GM23338 (cell line): ENCODE results near the gene SLC38A9.

Experiments
- CREB1 ChIP-seq: fragments of 250-450 bp; sonication (Bioruptor Pico); IDR thresholded peaks from 2 replicates; pipeline ENCODE4 v1.5.0; 2020; ENCODE audit warnings: low read depth, mild to moderate bottlenecking, moderate library complexity
- CTCF ChIP-seq, 2 experiments: fragments of 200-600 bp in 1 of 2; sonication (generic) in 1 of 2; conservative IDR thresholded peaks; 2 replicates each; pipeline versions ENCODE4 v1.5.1 to v1.6.1; 2016 to 2017; ENCODE audit warnings: antibody characterized with exemption in 2 of 2, low read depth in 2 of 2, mild to moderate bottlenecking in 2 of 2, moderate library complexity in 1 of 2
- EZH2 ChIP-seq: fragments of 200-600 bp; sonication (generic); IDR thresholded peaks from one replicate; pipeline ENCODE4 v1.8.0; 2017; ENCODE audit warnings: antibody characterized with exemption, mild to moderate bottlenecking, low read depth; ENCODE audit not compliant: unreplicated experiment
- EZH2phosphoT487 ChIP-seq: fragments of 200-600 bp; sonication (generic); IDR thresholded peaks from one replicate; pipeline ENCODE4 v1.8.1; 2018; ENCODE audit warnings: antibody characterized with exemption; ENCODE audit not compliant: unreplicated experiment
- NANOG ChIP-seq: IDR thresholded peaks from 2 replicates; pipeline ENCODE4 v1.6.1; 2016; ENCODE audit warnings: antibody characterized with exemption, borderline replicate concordance
- POLR2AphosphoS5 ChIP-seq: IDR thresholded peaks from 2 replicates; pipeline ENCODE4 v1.6.1; 2016; ENCODE audit warnings: antibody characterized with exemption, low read depth
- REST ChIP-seq: IDR thresholded peaks from one replicate; pipeline ENCODE4 v1.6.1; 2018; ENCODE audit warnings: antibody characterized with exemption; ENCODE audit not compliant: unreplicated experiment
- STAT1 ChIP-seq: IDR thresholded peaks from one replicate; pipeline ENCODE4 v1.6.1; 2016; ENCODE audit warnings: antibody characterized with exemption; ENCODE audit not compliant: unreplicated experiment
- ZNF114 ChIP-seq: fragments of 250-450 bp; sonication (Bioruptor Pico); IDR thresholded peaks from 2 replicates; pipeline ENCODE4 v1.5.0; 2020; ENCODE audit warnings: mild to moderate bottlenecking, moderate library complexity
- ZNF331 ChIP-seq: fragments of 250-450 bp; sonication (Bioruptor Pico); IDR thresholded peaks from 2 replicates; pipeline ENCODE4 v1.5.0; 2020; ENCODE audit warnings: low read depth, mild to moderate bottlenecking, moderate library complexity

- no peak for TF ChIP-seq CTCF (conservative IDR thresholded peaks at IDR 0.05; ENCODE audit: low read depth in 2 of 2)
- TF ChIP-seq CREB1 (CRISPR knock-in tag), result no peak
- no peak for TF ChIP-seq POLR2AphosphoS5
- no peak for TF ChIP-seq REST
- no peak for TF ChIP-seq EZH2phosphoT487
- no peak for TF ChIP-seq EZH2
- no peak for TF ChIP-seq STAT1
- no peak for TF ChIP-seq ZNF331
- TF ChIP-seq NANOG, result no peak
- TF ChIP-seq ZNF114, result no peak
These were observed 117.5 kb downstream of the SLC38A9 start for GRCh38 chr5:55594671-55595070.
